Cardiac muscle cell (in vitro differentiated cells and primary cell): ENCODE measurements around the gene RPS6KL1. TPM values are rescaled to one million over a fixed set of nuclear protein-coding genes. Genes with fewer than 3 reads are reported as not detected.

Experiments used
- DNase-seq, 2 donors: peaks; one replicate each; pipeline versions ENCODE4 v3.0.0 to v3.0.0-alpha.2; 2010 to 2017; ENCODE audit warnings: low read depth in 1 of 2, low spot score in 1 of 2
- H3K27ac ChIP-seq: fragments of 200-600 bp; sonication (generic); 2 replicates; pipeline ENCODE4 v1.5.1; 2016
- H3K27me3 ChIP-seq: fragments of 200-600 bp; sonication (generic); 2 replicates; pipeline ENCODE4 v1.6.0; 2016; ENCODE audit warnings: control low read depth
- H3K36me3 ChIP-seq: fragments of 200-600 bp; sonication (generic); 2 replicates; pipeline ENCODE4 v1.5.1; 2016; ENCODE audit warnings: control low read depth
- H3K4me1 ChIP-seq: fragments of 200-600 bp; sonication (generic); 2 replicates; pipeline ENCODE4 v1.8.1; 2017; ENCODE audit warnings: low read depth, mild to moderate bottlenecking, mixed run types
- H3K4me3 ChIP-seq: fragments of 200-600 bp; sonication (generic); 2 replicates; pipeline ENCODE4 v1.5.1; 2016; ENCODE audit warnings: mild to moderate bottlenecking
- H3K9me3 ChIP-seq: fragments of 200-600 bp; sonication (generic); 2 replicates; pipeline ENCODE4 v1.5.1; 2017; ENCODE audit warnings: low read depth, mild to moderate bottlenecking, control low read depth
- polyA plus RNA-seq: library from polyadenylated mRNA; unstranded; fragments of >200 nt; fragmentation: Nextera tagmentation; extraction: Ambion mirVana; gene quantifications from 2 replicates; pipeline ENCODE4 v1.2.1, GENCODE V29; 2016
- total RNA-seq: library from RNA; depleted of rRNA; stranded (reverse); fragments of >200 nt; gene quantifications from 2 replicates; pipeline ENCODE4 v1.2.3, GENCODE V29; 2016
- TF ChIP-seq, protein P1 (sequence below): IDR thresholded peaks from 2 replicates; pipeline ENCODE4 v1.5.1; 2012; ENCODE audit warnings: low read depth, mild to moderate bottlenecking, low read length

RPS6KL1 gene
- total and polyA plus RNA-seq, 2 experiments from 2014 or later, result 9.3 to 15.1 TPM

DNA sequence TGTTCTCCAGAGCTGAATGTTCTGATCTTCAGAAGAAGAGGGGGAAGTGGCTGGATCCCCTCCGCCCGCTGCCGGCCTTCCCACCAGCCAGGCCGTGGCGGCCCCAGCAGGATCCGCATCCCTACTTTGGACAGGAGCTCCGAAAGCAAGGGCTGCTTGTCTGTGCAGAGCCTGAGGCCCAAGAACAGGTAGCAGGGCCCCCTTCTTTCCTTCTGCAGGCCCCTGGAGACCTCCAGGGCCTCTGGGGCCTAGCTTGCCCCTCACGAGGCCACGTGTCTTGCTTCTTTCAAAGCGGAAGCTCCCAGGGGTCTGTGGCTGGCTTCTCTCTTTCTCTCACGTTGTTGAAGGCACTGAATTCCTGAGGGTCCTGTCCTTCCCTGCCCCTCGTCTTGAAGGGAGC is 19.1 kb upstream of the RPS6KL1 start:
- Histone ChIP-seq H3K27me3 (no peaks in the 10 kb centered on the region), H3K9me3 (no peaks in the 10 kb centered on the region), H3K4me1 (peaks cover 13% of the 10 kb centered on the region), H3K27ac (peak overlapping the region; percentile 66), H3K36me3 (no peaks in the 10 kb centered on the region), H3K4me3 (no peak overlapping the region)
- TF ChIP-seq, protein P1, sequence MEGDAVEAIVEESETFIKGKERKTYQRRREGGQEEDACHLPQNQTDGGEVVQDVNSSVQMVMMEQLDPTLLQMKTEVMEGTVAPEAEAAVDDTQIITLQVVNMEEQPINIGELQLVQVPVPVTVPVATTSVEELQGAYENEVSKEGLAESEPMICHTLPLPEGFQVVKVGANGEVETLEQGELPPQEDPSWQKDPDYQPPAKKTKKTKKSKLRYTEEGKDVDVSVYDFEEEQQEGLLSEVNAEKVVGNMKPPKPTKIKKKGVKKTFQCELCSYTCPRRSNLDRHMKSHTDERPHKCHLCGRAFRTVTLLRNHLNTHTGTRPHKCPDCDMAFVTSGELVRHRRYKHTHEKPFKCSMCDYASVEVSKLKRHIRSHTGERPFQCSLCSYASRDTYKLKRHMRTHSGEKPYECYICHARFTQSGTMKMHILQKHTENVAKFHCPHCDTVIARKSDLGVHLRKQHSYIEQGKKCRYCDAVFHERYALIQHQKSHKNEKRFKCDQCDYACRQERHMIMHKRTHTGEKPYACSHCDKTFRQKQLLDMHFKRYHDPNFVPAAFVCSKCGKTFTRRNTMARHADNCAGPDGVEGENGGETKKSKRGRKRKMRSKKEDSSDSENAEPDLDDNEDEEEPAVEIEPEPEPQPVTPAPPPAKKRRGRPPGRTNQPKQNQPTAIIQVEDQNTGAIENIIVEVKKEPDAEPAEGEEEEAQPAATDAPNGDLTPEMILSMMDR, result no peak
- DNase-seq, result no peak

DNA sequence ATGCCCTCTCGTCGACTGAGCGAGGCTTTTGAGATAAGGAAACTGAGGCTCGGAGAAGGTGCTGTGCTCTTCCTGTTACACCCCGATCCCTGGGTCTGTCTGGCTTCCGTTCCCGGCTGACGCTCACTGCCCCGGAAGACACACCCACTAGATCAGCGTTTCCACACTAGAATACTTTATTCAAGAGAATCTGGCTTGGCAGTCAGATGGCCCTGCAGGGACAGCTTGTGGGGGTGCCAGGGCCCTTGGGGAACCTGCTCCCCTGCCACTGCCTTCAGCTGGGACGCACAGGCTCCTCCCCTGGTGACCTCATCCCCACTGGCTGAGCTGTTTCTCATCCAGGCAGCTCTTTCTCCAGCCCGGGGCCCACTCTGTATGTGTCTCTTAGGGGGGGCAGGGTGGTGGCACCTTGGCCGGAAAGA is 18.6 kb upstream of the RPS6KL1 start:
- H3K27me3 ChIP-seq, result no peaks in the 10 kb centered on the region
- peak overlapping the region; percentile 66 for H3K27ac ChIP-seq
- H3K4me1 ChIP-seq, result peaks cover 13% of the 10 kb centered on the region
- DNase-seq, result peak in 1 of 2 donors; percentile 39
- TF ChIP-seq, protein P1, result no peak
- H3K4me3 ChIP-seq, result no peak overlapping the region
- no peaks in the 10 kb centered on the region for H3K9me3 ChIP-seq
- no peaks in the 10 kb centered on the region for H3K36me3 ChIP-seq

DNA sequence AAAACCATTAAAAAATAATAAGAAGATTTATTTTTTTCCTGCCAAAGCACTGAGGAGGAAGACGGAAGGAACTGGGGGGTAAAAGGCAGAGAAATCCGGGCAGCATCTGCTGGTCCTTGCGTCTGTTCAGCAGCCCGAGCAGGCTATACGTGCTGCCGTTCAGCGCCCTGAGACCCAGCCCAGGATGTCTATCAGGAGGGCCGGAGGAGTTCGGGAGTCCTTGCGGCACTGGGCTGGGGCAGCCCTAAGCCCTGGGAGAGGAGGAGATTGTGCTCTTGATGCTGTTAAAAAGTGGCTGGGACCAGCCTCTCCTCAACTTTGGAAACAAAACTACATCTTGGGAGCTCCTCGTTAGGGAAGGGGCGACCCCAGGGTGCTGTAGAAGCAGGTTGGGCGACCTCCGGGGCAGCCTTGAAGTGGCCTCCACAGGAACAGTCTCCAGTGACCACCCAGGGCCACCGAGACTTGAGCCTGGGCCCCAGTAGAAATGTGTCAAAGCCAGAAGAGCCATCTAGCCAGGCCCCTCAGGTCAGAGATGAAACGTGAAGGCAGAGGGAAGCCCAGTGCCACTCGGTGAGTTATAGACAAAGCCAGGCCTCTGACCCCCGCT is 18.0 kb upstream of the RPS6KL1 start:
- Histone ChIP-seq H3K36me3 (no peaks in the 10 kb centered on the region), H3K4me1 (peaks cover 13% of the 10 kb centered on the region), H3K9me3 (no peaks in the 10 kb centered on the region), H3K27me3 (no peaks in the 10 kb centered on the region), H3K4me3 (no peak overlapping the region), H3K27ac (peak overlapping the region; percentile 66)
- no peak for DNase-seq
- TF ChIP-seq, protein P1, result no peak

DNA sequence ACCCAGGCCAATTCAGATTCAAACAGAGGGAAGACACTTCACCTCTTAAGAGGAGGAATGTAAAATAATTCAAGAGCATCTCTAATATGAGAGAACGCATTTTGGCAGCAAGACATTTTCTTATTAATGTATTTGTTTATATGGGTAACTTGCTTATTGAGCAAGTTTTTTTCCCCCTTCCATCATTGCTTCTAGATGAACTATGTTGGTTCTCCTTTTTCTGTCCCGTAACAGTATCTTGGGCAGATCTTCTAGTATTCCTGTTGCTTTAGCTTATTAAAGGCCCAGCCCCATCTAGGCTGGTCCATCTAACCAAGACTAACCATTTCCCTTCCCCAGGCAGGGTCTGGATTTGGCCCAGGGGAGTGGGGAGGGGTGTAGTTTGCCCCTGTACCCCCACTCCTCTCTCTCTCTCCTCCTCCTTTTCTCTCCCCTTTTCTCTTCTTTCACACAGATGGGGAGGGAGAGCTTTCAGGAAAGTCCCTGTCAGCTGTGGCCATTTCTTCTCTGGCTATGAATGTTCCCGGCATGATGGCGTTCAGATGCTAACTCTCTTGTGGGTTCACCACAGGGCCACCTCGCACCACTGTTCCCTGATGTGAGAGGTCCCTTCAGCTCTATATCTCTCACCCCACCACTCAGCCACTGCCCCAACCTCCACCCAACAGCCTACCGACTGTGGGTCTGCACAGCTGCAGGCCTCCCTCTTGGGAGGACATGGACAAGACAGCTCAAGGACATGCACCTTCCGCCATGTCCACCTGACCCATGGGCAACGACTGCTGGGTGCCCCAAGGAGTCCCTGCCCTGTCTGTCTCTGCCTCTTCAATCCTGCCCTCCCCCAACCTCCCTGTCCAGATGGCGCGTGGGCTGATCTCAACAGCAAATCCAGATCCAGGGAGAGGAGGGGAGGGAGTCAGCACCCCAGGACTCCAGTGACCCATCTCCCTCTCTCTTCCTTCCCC is 15.8 kb upstream of the RPS6KL1 start:
- H3K9me3 ChIP-seq, result no peaks in the 10 kb centered on the region
- H3K27ac ChIP-seq, result no peak overlapping the region
- no peak overlapping the region for H3K4me3 ChIP-seq
- H3K4me1 ChIP-seq, result peaks cover 29% of the 10 kb centered on the region
- no peak for DNase-seq
- no peaks in the 10 kb centered on the region for H3K36me3 ChIP-seq
- TF ChIP-seq, protein P1, result no peak
- no peaks in the 10 kb centered on the region for H3K27me3 ChIP-seq

DNA sequence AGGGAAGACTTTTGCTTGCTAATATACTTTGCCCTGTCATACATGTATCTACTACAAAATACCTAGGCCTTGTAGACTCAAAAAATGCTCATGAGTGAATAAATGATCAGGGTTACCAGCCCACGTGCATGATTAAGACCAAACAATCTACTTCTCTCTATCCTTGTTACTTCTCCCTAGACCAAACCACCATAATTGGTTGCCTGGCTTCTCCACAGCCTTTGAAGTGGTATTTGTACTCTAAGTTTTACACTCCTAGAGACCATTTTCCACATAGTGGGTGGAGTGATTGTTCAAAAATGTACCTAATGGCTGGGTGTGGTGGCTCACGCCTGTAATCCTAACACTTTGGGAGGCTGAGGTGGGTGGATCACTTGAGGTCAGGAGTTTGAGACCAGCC is 14.1 kb upstream of the RPS6KL1 start:
- Histone ChIP-seq H3K9me3 (no peaks in the 10 kb centered on the region), H3K4me1 (peaks cover 28% of the 10 kb centered on the region), H3K27ac (no peak overlapping the region), H3K36me3 (no peaks in the 10 kb centered on the region), H3K4me3 (no peak overlapping the region), H3K27me3 (no peaks in the 10 kb centered on the region)
- TF ChIP-seq, protein P1, result no peak
- DNase-seq, result no peak
